GM19099 (cell line): ENCODE data around the gene OPALIN.

ENCODE experiments used
- POLR2A ChIP-seq: IDR thresholded peaks from 3 replicates; pipeline ENCODE4 v1.6.1; 2011; ENCODE audit warnings: low read depth; ENCODE audit not compliant: insufficient read length; ENCODE audit errors: extremely low read depth

Gene OPALIN

DNA sequence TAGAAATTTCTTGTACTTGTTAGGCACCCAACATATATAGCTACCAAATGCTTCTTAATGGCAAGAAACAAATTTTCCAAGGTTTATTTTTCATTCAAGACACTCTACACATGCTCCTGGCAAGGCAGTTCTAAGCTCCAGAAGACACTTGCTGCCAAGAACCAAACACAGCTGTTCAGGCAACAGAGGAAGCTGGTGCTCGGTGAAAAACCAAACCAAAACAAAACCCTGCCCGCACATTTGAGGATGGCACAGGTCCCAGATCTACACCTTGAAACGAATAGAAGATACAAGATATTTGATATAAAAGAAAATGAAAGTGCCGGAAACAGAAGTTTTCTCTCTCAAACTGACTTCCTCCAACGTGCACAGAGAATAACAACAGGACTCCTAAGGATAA, 59.4 kb downstream of the OPALIN start:
- TF ChIP-seq POLR2A, result no peak

- TF ChIP-seq POLR2A, result no peak
Measured at GRCh38 chr10:96298362-96298761, 60.4 kb downstream of the OPALIN start.

- TF ChIP-seq POLR2A, result no peak
Measured at GRCh38 chr10:96297486-96297885, 61.3 kb downstream of the OPALIN start.

DNA sequence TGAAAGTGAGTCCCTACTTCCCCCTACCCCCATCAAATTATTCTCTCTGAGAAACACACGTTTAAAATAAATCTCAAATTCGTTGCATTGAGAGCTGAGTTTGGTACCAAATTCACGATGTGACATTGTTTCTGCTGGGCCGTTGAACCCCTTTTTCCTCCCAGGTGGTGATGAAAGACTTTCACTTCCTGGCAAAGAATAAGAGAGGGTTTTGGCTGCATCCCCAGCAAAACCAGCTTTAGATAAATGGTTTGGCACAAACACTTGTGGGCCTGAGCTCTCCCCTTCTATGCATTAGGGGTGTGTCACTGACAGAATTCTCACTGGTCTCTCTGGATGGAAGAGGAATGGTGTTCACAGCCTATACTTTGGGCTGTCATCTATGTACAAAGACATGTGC, 63.3 kb downstream of the OPALIN start:
- TF ChIP-seq POLR2A, result no peak
